ENCODE data around the gene ZCCHC24.

DNA sequence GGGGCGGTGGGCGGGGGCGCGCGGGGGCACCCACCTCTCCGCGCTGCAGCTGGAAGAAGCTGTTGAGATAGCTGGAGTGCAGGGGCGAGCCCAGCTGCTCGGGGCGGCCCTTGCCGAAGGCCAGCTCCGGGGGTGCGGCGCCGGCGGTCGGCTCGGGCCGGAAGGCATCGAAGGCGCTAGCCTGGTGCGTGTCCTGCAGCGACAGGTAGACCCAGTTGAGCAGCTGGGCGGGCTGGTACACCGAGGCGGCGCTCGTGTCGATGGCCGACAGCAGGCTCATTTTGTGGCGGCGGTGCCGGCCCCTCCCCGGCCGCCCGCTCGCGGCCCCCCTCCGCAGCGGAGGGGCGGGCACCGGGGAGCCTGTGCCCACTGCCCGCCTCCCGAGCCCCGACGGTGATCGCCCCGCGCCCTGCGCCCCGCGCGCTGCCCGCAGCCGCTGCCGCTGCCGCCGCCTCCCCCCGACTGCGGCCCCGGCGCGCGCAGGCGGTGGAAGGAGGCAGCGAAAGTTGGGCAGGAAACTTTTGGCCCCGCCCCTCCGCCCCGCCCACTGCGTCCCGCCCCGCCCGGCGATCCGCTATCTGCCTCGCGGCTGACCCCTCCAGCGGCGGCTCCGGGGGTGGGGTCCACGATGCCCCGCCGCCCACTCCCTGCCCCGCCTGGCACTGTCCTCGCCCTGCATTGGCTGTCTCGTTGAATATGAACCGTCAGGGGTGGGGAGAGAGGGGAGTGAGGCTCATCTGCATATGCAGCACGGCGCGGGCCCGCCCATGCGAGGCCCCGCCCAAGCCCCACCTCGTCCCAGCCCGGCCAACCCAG lies at the start of gene ZCCHC24:
- TF ChIP-seq FOXJ3 (CRISPR knock-in tag; IDR thresholded peaks at IDR 0.05) (no peak), RAD21 (IDR thresholded peaks at IDR 0.05; ENCODE audit: low read length) (no peak; the same call in 1 of the 2 replicates), CHD2 (IDR thresholded peaks at IDR 0.05; ENCODE audit: low read length, partially characterized antibody) (no peak), EZH2phosphoT487 (IDR thresholded peaks at IDR 0.05; ENCODE audit: borderline replicate concordance, low read depth) (no peak), NFIC (IDR thresholded peaks at IDR 0.05; ENCODE audit: borderline replicate concordance) (no peak), TCF12 (IDR thresholded peaks at IDR 0.05) (no peak), MXI1 (IDR thresholded peaks at IDR 0.05; ENCODE audit: low read depth, low read length) (no peak), POLR2AphosphoS5 (IDR thresholded peaks at IDR 0.05; ENCODE audit: low read depth, low read length) (no peak; the same call in 1 of the 2 replicates), FOXM1 (IDR thresholded peaks at IDR 0.05; ENCODE audit: low read depth) (no peak)
- TF ChIP-seq, protein P1, sequence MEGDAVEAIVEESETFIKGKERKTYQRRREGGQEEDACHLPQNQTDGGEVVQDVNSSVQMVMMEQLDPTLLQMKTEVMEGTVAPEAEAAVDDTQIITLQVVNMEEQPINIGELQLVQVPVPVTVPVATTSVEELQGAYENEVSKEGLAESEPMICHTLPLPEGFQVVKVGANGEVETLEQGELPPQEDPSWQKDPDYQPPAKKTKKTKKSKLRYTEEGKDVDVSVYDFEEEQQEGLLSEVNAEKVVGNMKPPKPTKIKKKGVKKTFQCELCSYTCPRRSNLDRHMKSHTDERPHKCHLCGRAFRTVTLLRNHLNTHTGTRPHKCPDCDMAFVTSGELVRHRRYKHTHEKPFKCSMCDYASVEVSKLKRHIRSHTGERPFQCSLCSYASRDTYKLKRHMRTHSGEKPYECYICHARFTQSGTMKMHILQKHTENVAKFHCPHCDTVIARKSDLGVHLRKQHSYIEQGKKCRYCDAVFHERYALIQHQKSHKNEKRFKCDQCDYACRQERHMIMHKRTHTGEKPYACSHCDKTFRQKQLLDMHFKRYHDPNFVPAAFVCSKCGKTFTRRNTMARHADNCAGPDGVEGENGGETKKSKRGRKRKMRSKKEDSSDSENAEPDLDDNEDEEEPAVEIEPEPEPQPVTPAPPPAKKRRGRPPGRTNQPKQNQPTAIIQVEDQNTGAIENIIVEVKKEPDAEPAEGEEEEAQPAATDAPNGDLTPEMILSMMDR (IDR thresholded peaks at IDR 0.05): no peak
- TF ChIP-seq, protein P2, sequence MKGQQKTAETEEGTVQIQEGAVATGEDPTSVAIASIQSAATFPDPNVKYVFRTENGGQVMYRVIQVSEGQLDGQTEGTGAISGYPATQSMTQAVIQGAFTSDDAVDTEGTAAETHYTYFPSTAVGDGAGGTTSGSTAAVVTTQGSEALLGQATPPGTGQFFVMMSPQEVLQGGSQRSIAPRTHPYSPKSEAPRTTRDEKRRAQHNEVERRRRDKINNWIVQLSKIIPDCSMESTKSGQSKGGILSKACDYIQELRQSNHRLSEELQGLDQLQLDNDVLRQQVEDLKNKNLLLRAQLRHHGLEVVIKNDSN (IDR thresholded peaks at IDR 0.05; ENCODE audit: borderline replicate concordance, low read depth): no peak

Data from SK-N-SH (cell line).